GM23248 (cell line): ENCODE measurements around the gene TRIP6. TPM values are rescaled to one million over a fixed set of nuclear protein-coding genes. Genes with fewer than 3 reads are reported as not detected.
A peak's percentile ranks its signal among the peaks of the same experiment; 100 is the strongest.

Experiments
- DNase-seq: peaks from one replicate; pipeline ENCODE4 v3.0.0-alpha.2; 2015
- H2AFZ ChIP-seq: fragments of 200-600 bp; sonication (generic); 2 replicates; pipeline ENCODE4 v1.6.1; 2016; ENCODE audit warnings: antibody characterized with exemption
- H3F3A ChIP-seq: fragments of 200-600 bp; sonication (generic); 2 replicates; pipeline ENCODE4 v1.6.1; 2016; ENCODE audit warnings: mild to moderate bottlenecking, antibody characterized with exemption, mixed run types; ENCODE audit not compliant: insufficient read depth
- H3K27ac ChIP-seq: fragments of 200-600 bp; sonication (generic); 2 replicates; pipeline ENCODE4 v1.5.1; 2016; ENCODE audit warnings: mild to moderate bottlenecking
- H3K27me3 ChIP-seq: fragments of 200-600 bp; sonication (generic); replicated peaks from 2 replicates; pipeline ENCODE4 v1.6.1; 2016; ENCODE audit warnings: mild to moderate bottlenecking; ENCODE audit not compliant: insufficient read depth
- H3K36me3 ChIP-seq: fragments of 200-600 bp; sonication (generic); 2 replicates; pipeline ENCODE4 v1.6.1; 2016; ENCODE audit warnings: low read depth, mild to moderate bottlenecking
- H3K4me1 ChIP-seq: fragments of 200-600 bp; sonication (generic); 2 replicates; pipeline ENCODE4 v1.6.1; 2016; ENCODE audit warnings: mild to moderate bottlenecking; ENCODE audit not compliant: insufficient read depth
- H3K4me2 ChIP-seq: fragments of 200-600 bp; sonication (generic); one replicate; pipeline ENCODE4 v1.6.1; 2016; ENCODE audit warnings: mild to moderate bottlenecking; ENCODE audit not compliant: unreplicated experiment
- H3K4me3 ChIP-seq: fragments of 200-600 bp; sonication (generic); 2 replicates; pipeline ENCODE4 v1.5.1; 2016; ENCODE audit warnings: mild to moderate bottlenecking
- H3K79me2 ChIP-seq: fragments of 200-600 bp; sonication (generic); 2 replicates; pipeline ENCODE4 v1.6.1; 2016; ENCODE audit warnings: mild to moderate bottlenecking; ENCODE audit not compliant: insufficient read depth
- H3K9ac ChIP-seq: fragments of 200-600 bp; sonication (generic); 2 replicates; pipeline ENCODE4 v1.6.1; 2016; ENCODE audit warnings: mild to moderate bottlenecking
- H3K9me2 ChIP-seq: fragments of 200-600 bp; sonication (generic); 2 replicates; pipeline ENCODE4 v1.6.1; 2016; ENCODE audit warnings: mixed run types, mild to moderate bottlenecking, moderate library complexity; ENCODE audit not compliant: insufficient read depth
- H3K9me3 ChIP-seq: fragments of 200-600 bp; sonication (generic); one replicate; pipeline ENCODE4 v1.6.1; 2017; ENCODE audit warnings: low read depth
- H4K20me1 ChIP-seq: fragments of 200-600 bp; sonication (generic); 2 replicates; pipeline ENCODE4 v1.6.0; 2016; ENCODE audit not compliant: insufficient read depth
- EZH2 ChIP-seq: fragments of 200-600 bp; sonication (generic); IDR thresholded peaks from 2 replicates; pipeline ENCODE4 v1.6.1; 2018; ENCODE audit warnings: antibody characterized with exemption, mild to moderate bottlenecking; ENCODE audit not compliant: insufficient read depth, poor library complexity, severe bottlenecking
- EZH2phosphoT487 ChIP-seq: fragments of 200-600 bp; sonication (generic); IDR thresholded peaks from 2 replicates; pipeline ENCODE4 v1.6.1; 2018; ENCODE audit warnings: antibody characterized with exemption, moderate library complexity, mild to moderate bottlenecking, low read depth; ENCODE audit not compliant: insufficient read depth
- WGBS, 2 experiments: methylation state at CpG; one replicate each; pipeline ENCODE4 v1.1.6; 2015 to 2017; ENCODE audit warnings: low lambda C conversion rate in 2 of 2, low coverage in 1 of 2; ENCODE audit errors: missing lambda C conversion rate in 2 of 2; 5-methylcytosine and 5-hydroxymethylcytosine counted together
- in situ Hi-C: fragments of 300-500 bp; cut with MboI; formaldehyde crosslinking; loops from 2 replicates; pipeline ENCODE4 v1.15.0; 2020
- polyA plus RNA-seq: library from polyadenylated mRNA; unstranded; fragments of >200 nt; fragmentation: Nextera tagmentation; extraction: Ambion mirVana; gene quantifications from 2 replicates; pipeline ENCODE4 v1.2.1, GENCODE V29; 2016
- total RNA-seq: library from RNA; depleted of rRNA; stranded (reverse); fragments of >200 nt; shearing (Covaris generic); gene quantifications from 2 replicates; pipeline ENCODE4 v1.2.3, GENCODE V29; 2014

The TRIP6 gene
- total and polyA plus RNA-seq, 2 experiments from 2014 or later, result 68.6 to 113 TPM

DNA sequence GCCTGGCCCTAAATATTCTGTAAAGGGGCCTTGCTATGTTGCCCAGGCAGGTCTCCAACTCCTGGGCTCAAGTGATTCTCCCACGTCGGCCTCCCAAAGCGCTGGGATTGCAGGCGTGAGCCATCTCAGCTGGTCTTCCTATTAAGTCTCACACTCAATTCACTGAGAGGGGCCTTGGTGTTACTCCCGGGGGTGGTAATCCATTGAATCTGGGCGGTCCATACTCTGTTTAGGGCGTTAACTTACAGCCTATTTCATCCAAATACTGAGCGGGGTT is 7.1 kb downstream of the TRIP6 start:
- no peaks in the 10 kb centered on the region for H3K9me3 ChIP-seq
- H3K4me3 ChIP-seq, result peak overlapping the region; percentile 92
- no peak for DNase-seq
- TF ChIP-seq EZH2 (no peak), EZH2phosphoT487 (no peak)
- peaks cover 35% of the 10 kb centered on the region for H3K36me3 ChIP-seq
- 0 out of 2 replicates have a peak, but pooled peaks cover 5% of the 10 kb centered on the region for H4K20me1 ChIP-seq
- H3K9me2 ChIP-seq, result no peaks in the 10 kb centered on the region
- peaks cover 22% of the 10 kb centered on the region for H3K4me1 ChIP-seq
- peaks cover 83% of the 10 kb centered on the region for H3K79me2 ChIP-seq
- H3K27ac ChIP-seq, result peak overlapping the region; percentile 91
- peak overlapping the region; percentile 73 for H3K4me2 ChIP-seq
- in situ Hi-C loops, result loop anchor here (25.0 kb wide), 1 partner anchor 412 kb away; the partner anchor contains the start of gene SPACDR
- 39 to 44% methylated on average over 8 of the region's 8 CpGs for WGBS, 2 experiments
- H3F3A ChIP-seq, result peaks cover 22% of the 10 kb centered on the region
- peak overlapping the region; percentile 64 for H2AFZ ChIP-seq
- H3K9ac ChIP-seq, result peak overlapping the region; percentile 96
- no peaks in the 10 kb centered on the region for H3K27me3 ChIP-seq

DNA sequence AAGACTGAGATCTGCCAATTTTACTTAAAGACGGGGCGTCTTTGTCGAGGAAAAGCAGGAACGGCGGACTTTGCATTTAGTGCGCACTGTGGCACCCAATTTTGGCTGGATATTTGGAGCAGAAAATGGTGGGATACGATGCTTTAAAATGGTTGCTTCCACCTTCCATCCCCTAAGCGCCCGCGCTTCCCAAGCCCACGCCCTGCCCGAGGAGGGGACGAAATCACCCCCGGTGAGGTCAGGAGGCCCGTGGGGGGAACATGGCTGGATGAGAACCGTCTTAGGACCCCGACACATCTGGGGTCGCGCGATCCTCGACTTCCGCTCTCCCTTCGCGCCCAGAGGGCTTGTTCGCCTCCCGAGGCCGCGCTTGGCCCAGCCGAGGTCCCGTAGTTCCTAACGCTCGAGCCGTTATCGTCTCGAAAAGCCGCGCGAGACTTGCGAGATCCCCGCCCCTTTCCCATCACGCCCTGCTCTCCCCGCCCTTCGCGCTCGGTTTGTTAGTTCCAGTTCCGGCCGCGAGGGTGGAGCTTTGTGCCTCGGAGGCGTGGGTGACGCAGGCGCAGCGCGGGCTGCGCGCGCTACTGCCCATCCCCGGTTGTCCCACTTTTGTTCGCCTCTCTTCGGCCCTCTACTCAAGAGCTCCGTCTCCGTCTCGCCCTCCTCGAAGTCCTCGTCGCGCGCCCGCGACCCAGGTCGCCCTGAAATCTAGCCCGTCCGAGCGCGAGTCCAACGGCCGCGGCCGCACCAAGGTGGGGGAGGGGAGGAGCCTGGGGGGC is 7.6 kb downstream of the TRIP6 start, which contains the start of gene SRRT:
Gene SRRT (plus strand): TSS at position 527 of the 779 bp plus-strand sequence. CDS start 488 bp downstream, outside the sequence.
- peak; percentile 100 for DNase-seq
- H3F3A ChIP-seq, result peaks cover 22% of the 10 kb centered on the region
- WGBS, 2 experiments, result 1 to 2% methylated on average over 48 to 77 of the region's 79 CpGs
- no peaks in the 10 kb centered on the region for H3K9me2 ChIP-seq
- H4K20me1 ChIP-seq, result 0 out of 2 replicates have a peak, but pooled peaks cover 5% of the 10 kb centered on the region
- H3K9me3 ChIP-seq, result no peaks in the 10 kb centered on the region
- H3K4me3 ChIP-seq, result peak within 1 kb of the TSS; percentile 92
- peaks cover 25% of the 10 kb centered on the region for H3K4me1 ChIP-seq
- peak within 1 kb of the TSS; percentile 91 for H3K27ac ChIP-seq
- H2AFZ ChIP-seq, result peak within 1 kb of the TSS; percentile 75
- peak within 1 kb of the TSS; percentile 96 for H3K9ac ChIP-seq
- peaks cover 36% of the 10 kb centered on the region for H3K36me3 ChIP-seq
- H3K79me2 ChIP-seq, result peaks cover 85% of the 10 kb centered on the region
- H3K4me2 ChIP-seq, result peak within 1 kb of the TSS; percentile 89
- in situ Hi-C loops, result loop anchor here (25.0 kb wide), 1 partner anchor 412 kb away; the partner anchor contains the start of gene SPACDR
- TF ChIP-seq EZH2, result no peak
- no peak for TF ChIP-seq EZH2phosphoT487
- no peaks in the 10 kb centered on the region for H3K27me3 ChIP-seq

DNA sequence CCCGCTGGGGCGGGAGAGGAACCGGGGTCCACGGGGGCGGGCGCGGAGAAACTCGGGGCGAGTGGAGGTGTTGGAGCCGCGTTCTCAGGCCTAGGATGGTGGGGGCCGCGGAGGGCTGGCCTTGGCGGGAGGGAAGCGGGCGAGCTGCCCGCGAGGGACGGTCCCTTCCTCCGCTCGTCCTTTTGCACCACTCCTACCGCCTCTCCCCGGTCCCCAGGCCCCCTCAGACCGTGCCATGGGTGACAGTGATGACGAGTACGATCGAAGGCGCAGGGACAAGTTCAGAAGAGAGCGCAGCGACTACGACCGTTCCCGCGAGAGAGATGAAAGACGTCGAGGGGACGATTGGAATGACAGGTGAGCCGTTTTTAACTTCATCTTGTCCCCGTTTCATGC is 8.2 kb downstream of the TRIP6 start:
- Histone ChIP-seq H3K27ac (peak overlapping the region; percentile 91), H3K4me1 (peaks cover 25% of the 10 kb centered on the region), H4K20me1 (0 out of 2 replicates have a peak, but pooled peaks cover 5% of the 10 kb centered on the region), H3K79me2 (peaks cover 85% of the 10 kb centered on the region), H3K27me3 (no peaks in the 10 kb centered on the region), H3K4me3 (peak overlapping the region; percentile 92), H3K4me2 (peak overlapping the region; percentile 89), H3K36me3 (peaks cover 36% of the 10 kb centered on the region), H3F3A (peaks cover 22% of the 10 kb centered on the region), H3K9me2 (no peaks in the 10 kb centered on the region), H3K9ac (peak overlapping the region; percentile 96), H2AFZ (peak overlapping the region; percentile 75), H3K9me3 (no peaks in the 10 kb centered on the region)
- 0 to 1% methylated on average over 16 to 39 of the region's 39 CpGs for WGBS, 2 experiments
- DNase-seq, result peak; percentile 53
- TF ChIP-seq EZH2 (no peak), EZH2phosphoT487 (no peak)
- in situ Hi-C loops, result no loop called here

DNA sequence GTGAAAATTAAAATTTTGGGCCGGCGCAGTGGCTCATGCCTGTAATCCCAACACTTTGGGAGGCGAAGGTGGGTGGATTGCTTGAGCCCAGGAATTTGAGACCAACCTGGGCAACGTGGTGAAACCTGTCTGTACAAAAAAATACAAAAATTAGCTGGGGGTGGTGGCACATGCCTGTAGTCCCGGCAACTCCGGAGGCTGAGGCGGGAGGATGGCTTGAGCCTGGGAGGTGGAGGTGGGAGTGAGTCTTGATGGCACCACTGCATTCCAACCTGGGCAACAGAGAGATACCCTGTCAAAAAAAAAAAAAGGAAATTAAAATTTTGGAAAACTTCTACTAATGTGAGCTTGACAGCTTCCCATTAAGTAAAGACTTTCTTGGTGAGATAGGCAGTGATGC is 10.8 kb downstream of the TRIP6 start:
- Histone ChIP-seq H3K27me3 (no peaks in the 10 kb centered on the region), H3K9ac (no peak overlapping the region), H3K4me2 (no peak overlapping the region), H3K36me3 (peaks cover 37% of the 10 kb centered on the region), H3K9me2 (no peaks in the 10 kb centered on the region), H3F3A (peaks cover 18% of the 10 kb centered on the region), H3K27ac (no peak overlapping the region), H2AFZ (no peak overlapping the region), H4K20me1 (0 out of 2 replicates have a peak, but pooled peaks cover 5% of the 10 kb centered on the region), H3K4me1 (peaks cover 25% of the 10 kb centered on the region), H3K79me2 (peaks cover 92% of the 10 kb centered on the region), H3K9me3 (no peaks in the 10 kb centered on the region), H3K4me3 (no peak overlapping the region)
- no peak for DNase-seq
- TF ChIP-seq EZH2 (no peak), EZH2phosphoT487 (no peak)
- WGBS, 2 experiments, result 79 to 85% methylated on average over 7 of the region's 7 CpGs
- in situ Hi-C loops, result no loop called here
